Kidney (tissue), 14 donors: ENCODE measurements around the gene IFT74. TPM values are rescaled to one million over a fixed set of nuclear protein-coding genes. Genes with fewer than 3 reads are reported as not detected.

ENCODE experiments used
- DNase-seq, 5 donors: peaks; one replicate each; pipeline ENCODE4 v3.0.0-alpha.2; 2013 to 2020
- FAIRE-seq: peaks from 2 replicates; lab custom pipeline; 2012; peaks lifted over from hg19 to GRCh38; lab: Jason Lieb, UNC
- H3K27ac ChIP-seq, 2 donors: one replicate each; pipeline ENCODE4 v1.7.0; 2013; ENCODE audit warnings: low read depth in 2 of 2, low read length in 2 of 2, inconsistent platforms in 1 of 2
- H3K27me3 ChIP-seq: one replicate; pipeline ENCODE4 v1.7.1; 2013; ENCODE audit warnings: low read length, inconsistent platforms; ENCODE audit not compliant: control insufficient read depth, insufficient read depth
- H3K36me3 ChIP-seq, 3 donors: one replicate each; pipeline versions ENCODE4 v1.7.0 to v1.7.1; 2013; ENCODE audit warnings: low read length in 3 of 3, control low read depth in 1 of 3, inconsistent platforms in 1 of 3; ENCODE audit not compliant: insufficient read depth in 3 of 3, control insufficient read depth in 2 of 3
- H3K4me1 ChIP-seq, 3 donors: one replicate each; pipeline versions ENCODE4 v1.7.0 to v1.7.1; 2013; ENCODE audit warnings: low read length in 3 of 3, inconsistent platforms in 1 of 3, low read depth in 1 of 3; ENCODE audit not compliant: control insufficient read depth in 2 of 3, insufficient read depth in 2 of 3
- H3K4me3 ChIP-seq, 3 donors: one replicate each; pipeline versions ENCODE4 v1.7.0 to v1.8.1; 2013; ENCODE audit warnings: low read length in 3 of 3, control low read depth in 1 of 3, inconsistent platforms in 1 of 3
- H3K9ac ChIP-seq, 3 donors: one replicate each; pipeline versions ENCODE4 v1.7.0 to v1.7.1; 2013; ENCODE audit warnings: low read length in 3 of 3, control low read depth in 1 of 3, inconsistent platforms in 1 of 3
- H3K9me3 ChIP-seq, 3 donors: one replicate each; pipeline versions ENCODE4 v1.7.0 to v1.7.1; 2013; ENCODE audit warnings: low read length in 3 of 3, control low read depth in 1 of 3, inconsistent platforms in 1 of 3; ENCODE audit not compliant: control insufficient read depth in 2 of 3, insufficient read depth in 1 of 3
- intact Hi-C: fragments of 100-400 bp; cut with DNase I; formaldehyde crosslinking; loops from one replicate; pipeline ENCODE4 v1.11.1; 2022
- polyA plus RNA-seq: library from polyadenylated mRNA; stranded (reverse); fragments of 350-450 nt; fragmentation: Illumina TruSeq; extraction: RNeasy Lipid Tissue Mini Kit (QIAGEN cat#74804); gene quantifications from one replicate; pipeline ENCODE4 v1.2.3, GENCODE V29; 2014; ENCODE audit warnings: low read depth, low replicate concordance; ENCODE audit not compliant: insufficient read depth
- total RNA-seq: library from RNA; stranded (reverse); fragmentation: NEBNext Ultra II Directional; extraction: Animal tissue kit (Norgen Biotek cat#: 25700); gene quantifications from one replicate; pipeline ENCODE4 v1.2.1, GENCODE V29; 2021
- TF ChIP-seq, protein P1 (sequence below): IDR thresholded peaks from 3 replicates; pipeline ENCODE4 v1.5.1; 2012; ENCODE audit warnings: mild to moderate bottlenecking, moderate library complexity, borderline replicate concordance; ENCODE audit not compliant: insufficient read depth; ENCODE audit errors: extremely low read depth
- donor health status: control.
- donor health status: control.
- donor health status: control.
- donor health status: control.
- donor health status: control.
- donor health status: DM: yes; HTN: yes; CAD: no.
- donor health status: Normal renal cell carcinoma (clear cell type).

IFT74 gene
- total and polyA plus RNA-seq, 2 donors from 2014 or later: 14.1 to 23.5 TPM

DNA sequence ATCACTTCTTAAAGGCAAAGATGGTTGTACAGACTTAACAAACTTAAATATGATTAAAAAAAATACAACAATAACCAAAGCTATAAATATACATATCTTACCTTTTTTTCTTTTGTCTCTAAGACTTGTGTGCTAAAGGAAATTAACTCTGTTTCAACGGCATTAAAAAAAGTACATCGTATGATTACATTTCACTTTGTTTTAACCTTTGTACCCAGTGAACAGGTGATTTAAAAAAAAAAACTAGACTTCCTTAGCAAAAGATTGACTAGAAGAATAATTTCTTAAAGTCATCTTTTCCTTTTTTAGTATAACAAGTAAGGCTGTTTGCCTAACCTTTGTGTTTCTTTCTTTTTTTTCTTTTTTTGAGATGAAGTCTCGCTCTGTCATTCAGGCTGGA is 49.3 kb downstream of the IFT74 start, which contains the start of gene LRRC19:
TSS of gene LRRC19 (minus strand) at position 182 of the 400 bp plus-strand sequence. CDS start 5,978 bp downstream, outside the sequence.
- DNase-seq (peak in 1 of 5 donors; percentile 21), FAIRE-seq (peak; percentile 86)
- H3K4me1 ChIP-seq: no peaks in the 10 kb centered on the region
- no peaks in the 10 kb centered on the region for H3K27me3 ChIP-seq
- TF ChIP-seq, protein P1, sequence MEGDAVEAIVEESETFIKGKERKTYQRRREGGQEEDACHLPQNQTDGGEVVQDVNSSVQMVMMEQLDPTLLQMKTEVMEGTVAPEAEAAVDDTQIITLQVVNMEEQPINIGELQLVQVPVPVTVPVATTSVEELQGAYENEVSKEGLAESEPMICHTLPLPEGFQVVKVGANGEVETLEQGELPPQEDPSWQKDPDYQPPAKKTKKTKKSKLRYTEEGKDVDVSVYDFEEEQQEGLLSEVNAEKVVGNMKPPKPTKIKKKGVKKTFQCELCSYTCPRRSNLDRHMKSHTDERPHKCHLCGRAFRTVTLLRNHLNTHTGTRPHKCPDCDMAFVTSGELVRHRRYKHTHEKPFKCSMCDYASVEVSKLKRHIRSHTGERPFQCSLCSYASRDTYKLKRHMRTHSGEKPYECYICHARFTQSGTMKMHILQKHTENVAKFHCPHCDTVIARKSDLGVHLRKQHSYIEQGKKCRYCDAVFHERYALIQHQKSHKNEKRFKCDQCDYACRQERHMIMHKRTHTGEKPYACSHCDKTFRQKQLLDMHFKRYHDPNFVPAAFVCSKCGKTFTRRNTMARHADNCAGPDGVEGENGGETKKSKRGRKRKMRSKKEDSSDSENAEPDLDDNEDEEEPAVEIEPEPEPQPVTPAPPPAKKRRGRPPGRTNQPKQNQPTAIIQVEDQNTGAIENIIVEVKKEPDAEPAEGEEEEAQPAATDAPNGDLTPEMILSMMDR: no peak
- H3K9ac ChIP-seq: peak within 1 kb of the TSS in 2 of 3 donors; percentile 15 to 21
- intact Hi-C loops: no loop called here
- peak within 1 kb of the TSS; percentile 32 to 44 for H3K27ac ChIP-seq
- H3K4me3 ChIP-seq: peak within 1 kb of the TSS; percentile 46 to 68 (median 53)
- H3K9me3 ChIP-seq: no peaks in the 10 kb centered on the region
- no peaks in the 10 kb centered on the region for H3K36me3 ChIP-seq

DNA sequence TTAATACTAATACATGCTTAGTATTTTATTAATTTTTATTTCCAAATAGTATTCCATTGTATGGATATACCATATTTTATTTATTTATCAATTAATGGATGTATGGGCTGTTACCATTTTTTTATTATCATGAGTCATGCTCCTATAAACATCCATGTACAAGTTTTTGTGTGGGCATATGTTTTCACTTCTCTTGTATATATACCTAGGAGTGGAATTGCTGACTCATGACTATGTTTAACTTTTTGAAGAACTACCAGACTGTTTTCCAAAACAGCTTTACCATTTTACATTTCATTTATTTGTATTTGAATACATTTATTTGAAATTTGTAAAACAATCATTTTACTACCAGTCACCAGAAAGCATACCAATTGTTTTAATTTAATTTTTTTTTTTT is 63.4 kb downstream of the IFT74 start:
- no peaks in the 10 kb centered on the region for H3K4me1 ChIP-seq
- peaks cover 12 to 16% (median 13%) of the 10 kb centered on the region in 3 donors for H3K36me3 ChIP-seq
- intact Hi-C loops: no loop called here
- no peak overlapping the region for H3K9ac ChIP-seq
- FAIRE-seq (no peak), DNase-seq (no peak)
- TF ChIP-seq, protein P1: no peak
- no peaks in the 10 kb centered on the region for H3K9me3 ChIP-seq
- H3K4me3 ChIP-seq: no peak overlapping the region
- no peaks in the 10 kb centered on the region for H3K27me3 ChIP-seq
- H3K27ac ChIP-seq: no peak overlapping the region

DNA sequence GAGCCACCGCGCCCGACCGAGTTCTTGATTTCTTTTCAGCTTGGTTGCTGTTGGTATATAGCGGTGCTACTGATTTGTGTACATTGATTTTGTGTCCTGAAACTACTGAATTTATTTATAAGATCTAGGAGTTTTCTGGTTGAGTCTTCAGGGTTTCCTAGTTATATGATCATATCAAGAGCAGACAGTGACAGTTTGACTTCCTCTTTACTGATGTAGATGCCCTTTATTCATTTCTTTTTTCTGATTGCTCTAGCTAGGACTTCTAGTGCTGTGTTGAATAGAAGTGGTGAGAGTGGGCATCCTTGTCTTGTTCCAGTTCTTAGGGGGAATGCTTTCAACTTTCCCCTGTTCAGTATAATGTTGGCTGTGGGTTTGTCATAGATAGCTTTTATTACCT is 66.7 kb downstream of the IFT74 start:
- Histone ChIP-seq H3K27ac (no peak overlapping the region), H3K27me3 (no peaks in the 10 kb centered on the region), H3K4me3 (no peak overlapping the region), H3K9ac (no peak overlapping the region), H3K9me3 (no peaks in the 10 kb centered on the region), H3K4me1 (no peaks in the 10 kb centered on the region), H3K36me3 (peaks cover 10 to 19% (median 14%) of the 10 kb centered on the region in 3 donors)
- intact Hi-C loops: no loop called here
- TF ChIP-seq, protein P1: no peak
- DNase-seq: no peak
- no peak for FAIRE-seq

DNA sequence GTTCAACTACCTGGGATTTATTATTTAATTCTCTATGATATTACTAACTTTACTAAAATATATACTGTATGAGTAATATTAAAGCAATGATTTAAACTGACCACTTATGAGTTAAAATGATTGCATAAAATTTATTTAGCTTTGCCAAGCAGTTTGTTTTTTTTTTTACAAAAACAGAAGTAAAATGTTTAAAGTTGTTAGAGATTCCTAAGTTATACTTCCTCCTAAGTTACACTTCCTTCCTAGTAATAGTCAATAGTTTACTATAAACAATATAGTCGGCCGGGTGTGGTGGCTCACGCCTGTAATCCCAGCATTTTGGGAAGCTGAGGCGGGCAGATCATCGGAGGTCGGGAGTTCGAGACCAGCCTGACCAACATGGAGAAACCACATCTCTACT is 73.0 kb downstream of the IFT74 start:
- TF ChIP-seq, protein P1: no peak
- H3K36me3 ChIP-seq: peaks cover 3 to 10% (median 4%) of the 10 kb centered on the region in 3 donors
- H3K9me3 ChIP-seq: no peaks in the 10 kb centered on the region
- intact Hi-C loops: no loop called here
- peak; percentile 44 for FAIRE-seq
- H3K9ac ChIP-seq: no peak overlapping the region
- H3K4me1 ChIP-seq: no peaks in the 10 kb centered on the region
- no peak overlapping the region for H3K4me3 ChIP-seq
- no peak for DNase-seq
- no peaks in the 10 kb centered on the region for H3K27me3 ChIP-seq
- no peak overlapping the region for H3K27ac ChIP-seq
